ENCODE data around the gene PROKR1. TPM values are rescaled to one million over a fixed set of nuclear protein-coding genes. Genes with fewer than 3 reads are reported as not detected.

The PROKR1 gene
- total and polyA plus RNA-seq, 2 of the 4 experiments (the other 2 are of a cell fraction): not detected

- ChIA-PET CTCF (no interaction called here), POLR2A (ENCODE audit: unreplicated experiment) (no interaction called here)
- Histone ChIP-seq H3K9me3 (ENCODE audit: control insufficient read depth, insufficient read depth, low read length) (no peaks in the 10 kb centered on the region; the same call in 1 of the 2 replicates), H3K27me3 (ENCODE audit: control insufficient read depth, insufficient read depth, low read length) (peaks cover 41% of the 10 kb centered on the region), H4K20me1 (ENCODE audit: insufficient read depth, low read length) (no peaks in the 10 kb centered on the region), H3K56ac (ENCODE audit: extremely low read depth, insufficient read depth, low read length) (no peak overlapping the region), H2AFZ (replicated peaks; ENCODE audit: low read length, poor library complexity) (no peak overlapping the region), H3K79me1 (ENCODE audit: low read depth in 1 of 2, low read length in 2 of 2) (no peaks in the 10 kb centered on the region), H3K23ac (ENCODE audit: low read depth, low read length) (no peak overlapping the region), H3K4me3 (ENCODE audit: insufficient read depth, low read depth, low read length) (no peak overlapping the region), H3K27ac (ENCODE audit: insufficient read depth, low read length) (no peak overlapping the region), H3K4ac (ENCODE audit: low read depth, low read length) (no peak overlapping the region), H4K5ac (ENCODE audit: low read depth, low read length) (no peak overlapping the region), H3K14ac (replicated peaks; ENCODE audit: low read depth, low read length) (no peak overlapping the region), H3K9ac (ENCODE audit: low read depth, low read length) (no peak overlapping the region), H3K4me2 (ENCODE audit: low read depth, low read length) (no peak overlapping the region), H3K18ac (ENCODE audit: low read depth, low read length) (no peak overlapping the region), H3K36me3 (ENCODE audit: control insufficient read depth, insufficient read depth, low read length) (no peaks in the 10 kb centered on the region), H2BK5ac (ENCODE audit: low read depth, low read length, poor library complexity, severe bottlenecking) (no peak overlapping the region), H2BK15ac (ENCODE audit: low read depth, low read length) (no peak overlapping the region), H3K4me1 (ENCODE audit: control insufficient read depth, insufficient read depth, low read length) (peaks cover 4% of the 10 kb centered on the region), H2AK9ac (replicated peaks; ENCODE audit: low read depth, low read length, poor library complexity) (no peak overlapping the region), H4K8ac (ENCODE audit: low read depth in 2 of 2, low read length in 2 of 2) (no peak overlapping the region), H3K9me1 (ENCODE audit: insufficient read depth, low read length) (0 out of 2 replicates have a peak, but pooled peaks cover 4% of the 10 kb centered on the region), H4K91ac (ENCODE audit: insufficient read depth, low read depth, low read length) (no peak overlapping the region), H2AK5ac (ENCODE audit: low read depth, low read length) (no peak overlapping the region), H2BK20ac (ENCODE audit: low read depth, low read length) (no peak overlapping the region), H2BK120ac (ENCODE audit: low read depth, low read length) (no peak overlapping the region)
- TF ChIP-seq CEBPB (IDR thresholded peaks at IDR 0.05; ENCODE audit: low read depth, low read length) (no peak), RAD21 (IDR thresholded peaks at IDR 0.05; ENCODE audit: low read length) (no peak), FOS (IDR thresholded peaks at IDR 0.05; ENCODE audit: low read depth, low read length) (no peak), RFX5 (IDR thresholded peaks at IDR 0.05; ENCODE audit: low read depth, low read length) (no peak), MAZ (IDR thresholded peaks at IDR 0.05; ENCODE audit: borderline replicate concordance, low read depth, low read length) (no peak)
- DNase-seq: no peak
- 86% methylated on average over 3 of the region's 3 CpGs; no CpG with 5 or more reads in 1 of the 2 experiments for WGBS, 2 experiments (ENCODE audit: extremely low coverage in 2 of 2, insufficient read length in 1 of 2)
- dilution Hi-C loops (cut with HindIII; ENCODE audit: low sequenced_read_pairs, unreplicated experiment): no loop called here
- no TSS peak for BruUV-seq (replicated peaks)
- ATAC-seq (ENCODE audit: low read depth): no peak
- intact Hi-C loops (cut with micrococcal nuclease): no loop called here
- in situ Hi-C loops (cut with MboI; ENCODE audit: low sequenced_read_pairs): loop anchor here (5.0 kb wide), 1 partner anchor 211 kb away; no protein-coding TSS in a partner anchor
These were observed 63.3 kb downstream of the PROKR1 start for GRCh38 chr2:68706637-68707036.

Other genes starting within 250 kb of the PROKR1 start
- gene FBXO48, start 176.3 kb upstream of the PROKR1 start, total RNA-seq (2012; rRNA removed): 0.18 and 0.28 TPM in 2 replicates
- 0.37 and 0.43 TPM in 2 replicates for gene FBXO48, start 176.3 kb upstream of the PROKR1 start, polyA plus RNA-seq (2012; rRNA removed)
- 2.3 and 3.3 TPM in 2 replicates for gene APLF, start 176.0 kb upstream of the PROKR1 start, total RNA-seq (2012; rRNA removed)
- gene APLF, start 176.0 kb upstream of the PROKR1 start, polyA plus RNA-seq (2012; rRNA removed): 1.2 and 1.5 TPM in 2 replicates
- gene ARHGAP25, start 91.2 kb downstream of the PROKR1 start, total RNA-seq (2012; rRNA removed): 0.28 and 0.36 TPM in 2 replicates
- 0.27 and 0.29 TPM in 2 replicates for gene ARHGAP25, start 91.2 kb downstream of the PROKR1 start, polyA plus RNA-seq (2012; rRNA removed)
- gene BMP10, start 227.8 kb downstream of the PROKR1 start, total RNA-seq (2012; rRNA removed): not detected in 2 replicates
- gene BMP10, start 227.8 kb downstream of the PROKR1 start, polyA plus RNA-seq (2012; rRNA removed): not detected in 2 replicates

All from IMR-90 (cell line).